T-helper 2 cell (primary cell): ENCODE measurements around the gene SLC6A19.
"Not testable (repeated sequence)": the region's sequence is repeated elsewhere in the genome, so short reads cannot be mapped to it uniquely, and the experiment has no call there.

ENCODE experiments used
- DNase-seq, 5 experiments: peaks; one replicate each; pipeline versions ENCODE4 v3.0.0 to v3.0.0-alpha.2; 2012 to 2022

Gene SLC6A19

GRCh38 chr5:1245905-1246576, 44.6 kb downstream of the SLC6A19 start:
- DNase-seq: no peak

- DNase-seq: no peak
Observed at GRCh38 chr5:1246711-1247431, 45.5 kb downstream of the SLC6A19 start.

GRCh38 chr5:1247811-1248210, 46.4 kb downstream of the SLC6A19 start:
- DNase-seq: no peak

GRCh38 chr5:1249366-1250280, 48.2 kb downstream of the SLC6A19 start:
- DNase-seq: no peak

- DNase-seq: no peak
Observed at GRCh38 chr5:1251678-1252580, 50.5 kb downstream of the SLC6A19 start.

GRCh38 chr5:1252681-1253080, 51.3 kb downstream of the SLC6A19 start:
- no peak for DNase-seq

- no peak for DNase-seq
Observed at GRCh38 chr5:1253456-1254105, 52.2 kb downstream of the SLC6A19 start.

- no peak for DNase-seq
Observed at GRCh38 chr5:1254196-1254595, 52.8 kb downstream of the SLC6A19 start.

GRCh38 chr5:1255081-1255561, 53.7 kb downstream of the SLC6A19 start:
- DNase-seq: peak in 4 of 5 experiments; percentile 6 to 87 (median 28)

- DNase-seq: no peak
Observed at GRCh38 chr5:1256776-1257175, 55.4 kb downstream of the SLC6A19 start.

GRCh38 chr5:1257363-1257762, 56.0 kb downstream of the SLC6A19 start:
- DNase-seq: no peak

- DNase-seq: no peak
Observed at GRCh38 chr5:1257841-1258240, 56.4 kb downstream of the SLC6A19 start.

GRCh38 chr5:1259806-1260480, 58.5 kb downstream of the SLC6A19 start:
- DNase-seq: no peak

- DNase-seq: no peak
Observed at GRCh38 chr5:1261643-1262042, 60.2 kb downstream of the SLC6A19 start.

- DNase-seq: no peak
Observed at GRCh38 chr5:1262381-1262780, 61.0 kb downstream of the SLC6A19 start.

GRCh38 chr5:1264211-1264610, 62.8 kb downstream of the SLC6A19 start:
- no peak for DNase-seq

GRCh38 chr5:1265026-1265425, 63.6 kb downstream of the SLC6A19 start:
- no peak for DNase-seq

- no peak for DNase-seq
Observed at GRCh38 chr5:1265461-1266455, 64.4 kb downstream of the SLC6A19 start.

- no peak for DNase-seq
Observed at GRCh38 chr5:1266791-1267190, 65.4 kb downstream of the SLC6A19 start.

- DNase-seq: not testable (repeated sequence)
Observed at GRCh38 chr5:1267464-1267863, 66.1 kb downstream of the SLC6A19 start.
